ENCODE measurements around the gene LFNG.

LFNG gene

GRCh38 chr7:2512713-2513112, 6.9 kb upstream of the LFNG start:
- no peak for TF ChIP-seq CTCF (conservative IDR thresholded peaks at IDR 0.05; ENCODE audit: low read length)

GRCh38 chr7:2513702-2514101, 5.9 kb upstream of the LFNG start:
- no peak for TF ChIP-seq CTCF (conservative IDR thresholded peaks at IDR 0.05; ENCODE audit: low read length)
- no peak for DNase-seq (ENCODE audit: low read depth)
- H3K4me3 ChIP-seq (ENCODE audit: low read length), result no peak overlapping the region

More at GRCh38 chr7:2512713-2513112, 6.9 kb upstream of the LFNG start:
- no peak for DNase-seq (ENCODE audit: low read depth)
- no peak overlapping the region for H3K4me3 ChIP-seq (ENCODE audit: low read length)

- DNase-seq (ENCODE audit: low read depth), result no peak
- no peak overlapping the region for H3K4me3 ChIP-seq (ENCODE audit: low read length)
- no peak for TF ChIP-seq CTCF (conservative IDR thresholded peaks at IDR 0.05; ENCODE audit: low read length)
Measured at GRCh38 chr7:2514473-2515423, 4.8 kb upstream of the LFNG start.

- DNase-seq (ENCODE audit: low read depth), result peak; percentile 43
- TF ChIP-seq CTCF (conservative IDR thresholded peaks at IDR 0.05; ENCODE audit: low read length), result no peak
- no peak overlapping the region for H3K4me3 ChIP-seq (ENCODE audit: low read length)
Measured at GRCh38 chr7:2515424-2516193, 4.0 kb upstream of the LFNG start.

- DNase-seq (ENCODE audit: low read depth), result no peak
- H3K4me3 ChIP-seq (ENCODE audit: low read length), result no peak overlapping the region
- no peak for TF ChIP-seq CTCF (conservative IDR thresholded peaks at IDR 0.05; ENCODE audit: low read length)
Measured at GRCh38 chr7:2516194-2516555, 3.4 kb upstream of the LFNG start.

GRCh38 chr7:2517026-2517425, 2.5 kb upstream of the LFNG start:
- peak; percentile 37 for TF ChIP-seq CTCF (conservative IDR thresholded peaks at IDR 0.05; ENCODE audit: low read length)
- no peak overlapping the region for H3K4me3 ChIP-seq (ENCODE audit: low read length)
- peak; percentile 94 for DNase-seq (ENCODE audit: low read depth)

Measured in AG10803 (cell line).